Measurements from ENCODE around the gene GNAT1. TPM values are rescaled to one million over a fixed set of nuclear protein-coding genes. Genes with fewer than 3 reads are reported as not detected.
A peak's percentile ranks its signal among the peaks of the same experiment; 100 is the strongest.

Gene GNAT1
- total and polyA plus RNA-seq, 2 experiments from 2014 or later, result not detected

DNA sequence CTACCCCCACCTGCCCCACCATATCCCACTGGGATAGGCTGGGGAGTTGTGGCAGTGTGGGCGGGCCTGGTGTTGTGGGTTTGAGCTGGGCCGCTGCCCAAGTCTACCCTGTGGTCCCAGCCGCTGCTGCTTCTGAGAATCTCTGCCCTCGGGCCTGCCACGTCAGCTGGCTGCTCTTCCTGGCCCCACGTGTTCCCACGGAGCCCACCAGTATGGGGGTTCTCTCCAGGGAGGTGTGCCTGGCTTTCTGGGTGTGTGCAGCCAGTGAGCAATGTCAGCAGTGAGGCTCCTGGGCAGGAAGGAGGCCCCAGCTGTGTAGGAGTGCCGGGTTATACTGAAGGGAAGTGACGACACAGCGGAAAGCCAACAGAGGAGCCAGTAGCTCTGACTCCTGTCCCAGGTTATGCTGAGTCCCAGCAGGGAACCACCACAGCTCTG, 55.1 kb downstream of the GNAT1 start:
- in situ Hi-C loops (cut with MboI), result no loop called here
- WGBS, 2 experiments (ENCODE audit: low coverage in 1 of 2, low lambda C conversion rate in 2 of 2, missing lambda C conversion rate in 2 of 2), result 6 to 9% methylated on average over 10 of the region's 10 CpGs
- H3F3A ChIP-seq (ENCODE audit: insufficient read depth), result peaks cover 45% of the 10 kb centered on the region
- H2AFZ ChIP-seq, result no peak overlapping the region
- peaks cover 92% of the 10 kb centered on the region for H3K79me2 ChIP-seq (ENCODE audit: insufficient read depth)
- peak overlapping the region; percentile 91 for H3K27ac ChIP-seq
- H3K9ac ChIP-seq, result peak overlapping the region; percentile 77
- peak; percentile 99 for DNase-seq
- TF ChIP-seq EZH2 (IDR thresholded peaks at IDR 0.05; ENCODE audit: insufficient read depth, poor library complexity, severe bottlenecking), result no peak
- no peak for TF ChIP-seq EZH2phosphoT487 (IDR thresholded peaks at IDR 0.05; ENCODE audit: insufficient read depth, low read depth)
- H3K4me2 ChIP-seq (ENCODE audit: unreplicated experiment), result peak overlapping the region; percentile 82
- H4K20me1 ChIP-seq (ENCODE audit: insufficient read depth), result no peaks in the 10 kb centered on the region
- H3K9me2 ChIP-seq (ENCODE audit: insufficient read depth), result no peaks in the 10 kb centered on the region
- H3K36me3 ChIP-seq (ENCODE audit: low read depth), result no peaks in the 10 kb centered on the region; the same call in 1 of the 2 replicates
- H3K27me3 ChIP-seq (replicated peaks; ENCODE audit: insufficient read depth), result no peaks in the 10 kb centered on the region
- H3K9me3 ChIP-seq (ENCODE audit: low read depth), result no peaks in the 10 kb centered on the region
- peak overlapping the region; percentile 62 for H3K4me3 ChIP-seq
- H3K4me1 ChIP-seq (ENCODE audit: insufficient read depth), result peaks cover 52% of the 10 kb centered on the region

MicroRNAs encoded within 50 kb of the gene (microRNA counts, 767-probe panel; counts per million panel counts)
- 447 counts per million, percentile 86 among the panel's probes with 10 or more counts for microRNA hsa-miR-566

Small RNA genes lying within 50 kb of the gene (microRNA-seq; reads per million reads assigned to microRNA genes)
- gene MIR566 (ENCODE audit: borderline number of aligned reads) (not detected), gene MIR5787 (ENCODE audit: borderline number of aligned reads) (not detected)

Small RNA genes lying within 50 kb of the gene (small RNA-seq; reads per million reads assigned to genes)
- not detected for gene MIR566 (ENCODE audit: low read depth, low replicate concordance)
- gene MIR5787 (ENCODE audit: low read depth, low replicate concordance), result not detected

Other genes starting within 250 kb of the GNAT1 start
- gene RBM5, start 102.7 kb upstream of the GNAT1 start, total RNA-seq (2014; rRNA removed; shearing (Covaris generic)), result 86.1 and 152 TPM in 2 replicates
- 44.5 and 55.0 TPM in 2 replicates for gene RBM5, start 102.7 kb upstream of the GNAT1 start, polyA plus RNA-seq (2016; fragmentation: Nextera tagmentation; extraction: Ambion mirVana)
- gene SEMA3F, start 36.3 kb upstream of the GNAT1 start, total RNA-seq (2014; rRNA removed; shearing (Covaris generic)), result 3.2 and 3.5 TPM in 2 replicates
- gene SEMA3F, start 36.3 kb upstream of the GNAT1 start, polyA plus RNA-seq (2016; fragmentation: Nextera tagmentation; extraction: Ambion mirVana), result 0.25 and 0.54 TPM in 2 replicates
- gene SLC38A3, start 13.7 kb downstream of the GNAT1 start, total RNA-seq (2014; rRNA removed; shearing (Covaris generic)), result under 0.01 TPM in 1 of 2 replicates, not detected in the other
- 0.36 and 0.93 TPM in 2 replicates for gene SLC38A3, start 13.7 kb downstream of the GNAT1 start, polyA plus RNA-seq (2016; fragmentation: Nextera tagmentation; extraction: Ambion mirVana)
- 393 and 427 TPM in 2 replicates for gene GNAI2, start 44.6 kb downstream of the GNAT1 start, total RNA-seq (2014; rRNA removed; shearing (Covaris generic))
- gene GNAI2, start 44.6 kb downstream of the GNAT1 start, polyA plus RNA-seq (2016; fragmentation: Nextera tagmentation; extraction: Ambion mirVana), result 424 and 426 TPM in 2 replicates
- gene SEMA3B, start 77.5 kb downstream of the GNAT1 start, total RNA-seq (2014; rRNA removed; shearing (Covaris generic)), result 8.8 and 13.3 TPM in 2 replicates
- 7.6 and 8.4 TPM in 2 replicates for gene SEMA3B, start 77.5 kb downstream of the GNAT1 start, polyA plus RNA-seq (2016; fragmentation: Nextera tagmentation; extraction: Ambion mirVana)
- gene LSMEM2, start 87.5 kb downstream of the GNAT1 start, total RNA-seq (2014; rRNA removed; shearing (Covaris generic)), result not detected in 2 replicates
- gene LSMEM2, start 87.5 kb downstream of the GNAT1 start, polyA plus RNA-seq (2016; fragmentation: Nextera tagmentation; extraction: Ambion mirVana), result not detected in 2 replicates
- gene IFRD2, start 100.8 kb downstream of the GNAT1 start, total RNA-seq (2014; rRNA removed; shearing (Covaris generic)), result 86.6 and 90.2 TPM in 2 replicates
- 85.4 and 90.6 TPM in 2 replicates for gene IFRD2, start 100.8 kb downstream of the GNAT1 start, polyA plus RNA-seq (2016; fragmentation: Nextera tagmentation; extraction: Ambion mirVana)
- 3.0 and 9.6 TPM in 2 replicates for gene HYAL3, start 107.8 kb downstream of the GNAT1 start, total RNA-seq (2014; rRNA removed; shearing (Covaris generic))
- 5.7 and 7.6 TPM in 2 replicates for gene HYAL3, start 107.8 kb downstream of the GNAT1 start, polyA plus RNA-seq (2016; fragmentation: Nextera tagmentation; extraction: Ambion mirVana)
- 7.8 and 10.2 TPM in 2 replicates for gene NAA80, start 107.8 kb downstream of the GNAT1 start, total RNA-seq (2014; rRNA removed; shearing (Covaris generic))
- 10.8 and 11.1 TPM in 2 replicates for gene NAA80, start 107.8 kb downstream of the GNAT1 start, polyA plus RNA-seq (2016; fragmentation: Nextera tagmentation; extraction: Ambion mirVana)
- gene HYAL1, start 112.0 kb downstream of the GNAT1 start, total RNA-seq (2014; rRNA removed; shearing (Covaris generic)), result 0.51 TPM in 1 of 2 replicates, not detected in the other
- gene HYAL1, start 112.0 kb downstream of the GNAT1 start, polyA plus RNA-seq (2016; fragmentation: Nextera tagmentation; extraction: Ambion mirVana), result 0.09 and 0.20 TPM in 2 replicates
- gene HYAL2, start 131.1 kb downstream of the GNAT1 start, total RNA-seq (2014; rRNA removed; shearing (Covaris generic)), result 47.8 and 48.0 TPM in 2 replicates
- 33.6 and 35.8 TPM in 2 replicates for gene HYAL2, start 131.1 kb downstream of the GNAT1 start, polyA plus RNA-seq (2016; fragmentation: Nextera tagmentation; extraction: Ambion mirVana)
- 14.3 and 32.5 TPM in 2 replicates for gene TUSC2, start 136.6 kb downstream of the GNAT1 start, total RNA-seq (2014; rRNA removed; shearing (Covaris generic))
- gene TUSC2, start 136.6 kb downstream of the GNAT1 start, polyA plus RNA-seq (2016; fragmentation: Nextera tagmentation; extraction: Ambion mirVana), result 45.7 and 46.5 TPM in 2 replicates
- gene RASSF1, start 149.2 kb downstream of the GNAT1 start, total RNA-seq (2014; rRNA removed; shearing (Covaris generic)), result 57.5 and 68.7 TPM in 2 replicates
- gene RASSF1, start 149.2 kb downstream of the GNAT1 start, polyA plus RNA-seq (2016; fragmentation: Nextera tagmentation; extraction: Ambion mirVana), result 56.4 and 59.0 TPM in 2 replicates
- 1.5 TPM in 1 of 2 replicates, not detected in the other for gene ZMYND10, start 154.1 kb downstream of the GNAT1 start, total RNA-seq (2014; rRNA removed; shearing (Covaris generic))
- 0.61 and 0.90 TPM in 2 replicates for gene ZMYND10, start 154.1 kb downstream of the GNAT1 start, polyA plus RNA-seq (2016; fragmentation: Nextera tagmentation; extraction: Ambion mirVana)
- gene NPRL2, start 159.2 kb downstream of the GNAT1 start, total RNA-seq (2014; rRNA removed; shearing (Covaris generic)), result 17.9 and 20.2 TPM in 2 replicates
- 22.9 and 28.9 TPM in 2 replicates for gene NPRL2, start 159.2 kb downstream of the GNAT1 start, polyA plus RNA-seq (2016; fragmentation: Nextera tagmentation; extraction: Ambion mirVana)
- 29.0 and 37.7 TPM in 2 replicates for gene CYB561D2, start 159.3 kb downstream of the GNAT1 start, total RNA-seq (2014; rRNA removed; shearing (Covaris generic))
- gene CYB561D2, start 159.3 kb downstream of the GNAT1 start, polyA plus RNA-seq (2016; fragmentation: Nextera tagmentation; extraction: Ambion mirVana), result 28.3 and 31.5 TPM in 2 replicates
- gene TMEM115, start 167.9 kb downstream of the GNAT1 start, total RNA-seq (2014; rRNA removed; shearing (Covaris generic)), result 68.4 and 95.4 TPM in 2 replicates
- 73.1 and 78.1 TPM in 2 replicates for gene TMEM115, start 167.9 kb downstream of the GNAT1 start, polyA plus RNA-seq (2016; fragmentation: Nextera tagmentation; extraction: Ambion mirVana)